ENCODE data around the gene PERM1.

DNA sequence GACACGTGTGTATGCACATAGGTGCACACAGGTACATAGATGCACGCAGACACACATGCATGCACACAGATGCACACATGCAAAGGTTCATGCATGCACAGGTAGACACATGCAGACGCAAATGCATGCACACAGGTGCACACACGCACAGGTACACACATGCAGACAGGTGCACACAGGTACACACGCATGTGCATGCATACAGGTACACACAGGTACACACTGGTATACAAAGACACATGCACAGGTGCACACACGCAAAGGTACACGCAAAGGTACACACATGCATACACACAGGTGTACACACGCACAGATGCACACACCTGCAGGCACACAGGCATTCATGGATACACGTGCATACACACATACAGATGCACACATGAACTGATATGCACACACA, 31.6 kb downstream of the PERM1 start:
- TF ChIP-seq, protein P1, sequence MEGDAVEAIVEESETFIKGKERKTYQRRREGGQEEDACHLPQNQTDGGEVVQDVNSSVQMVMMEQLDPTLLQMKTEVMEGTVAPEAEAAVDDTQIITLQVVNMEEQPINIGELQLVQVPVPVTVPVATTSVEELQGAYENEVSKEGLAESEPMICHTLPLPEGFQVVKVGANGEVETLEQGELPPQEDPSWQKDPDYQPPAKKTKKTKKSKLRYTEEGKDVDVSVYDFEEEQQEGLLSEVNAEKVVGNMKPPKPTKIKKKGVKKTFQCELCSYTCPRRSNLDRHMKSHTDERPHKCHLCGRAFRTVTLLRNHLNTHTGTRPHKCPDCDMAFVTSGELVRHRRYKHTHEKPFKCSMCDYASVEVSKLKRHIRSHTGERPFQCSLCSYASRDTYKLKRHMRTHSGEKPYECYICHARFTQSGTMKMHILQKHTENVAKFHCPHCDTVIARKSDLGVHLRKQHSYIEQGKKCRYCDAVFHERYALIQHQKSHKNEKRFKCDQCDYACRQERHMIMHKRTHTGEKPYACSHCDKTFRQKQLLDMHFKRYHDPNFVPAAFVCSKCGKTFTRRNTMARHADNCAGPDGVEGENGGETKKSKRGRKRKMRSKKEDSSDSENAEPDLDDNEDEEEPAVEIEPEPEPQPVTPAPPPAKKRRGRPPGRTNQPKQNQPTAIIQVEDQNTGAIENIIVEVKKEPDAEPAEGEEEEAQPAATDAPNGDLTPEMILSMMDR (IDR thresholded peaks at IDR 0.05; ENCODE audit: insufficient read depth, low read length, poor library complexity, severe bottlenecking), result no peak
- TF ChIP-seq EZH2phosphoT487 (conservative IDR thresholded peaks at IDR 0.05; ENCODE audit: low read length), result no peak

All from SU-DHL-6 (cell line).